GM12864 (cell line): ENCODE results near the gene SCD.
"Not testable (repeated sequence)": the region's sequence is repeated elsewhere in the genome, so short reads cannot be mapped to it uniquely, and the experiment has no call there.

Experiments used
- DNase-seq: peaks from one replicate; pipeline ENCODE4 v3.0.0-alpha.2; 2011; ENCODE audit warnings: low read depth
- H3K4me3 ChIP-seq: 2 replicates; pipeline ENCODE4 v1.5.1; 2011; ENCODE audit warnings: mild to moderate bottlenecking, low read depth, low read length, control low read depth
- TF ChIP-seq, protein P1 (sequence below): IDR thresholded peaks from 2 replicates; pipeline ENCODE4 v1.5.1; 2011; ENCODE audit warnings: low read depth, mild to moderate bottlenecking, moderate library complexity, low read length, control low read depth, inconsistent platforms; ENCODE audit errors: missing control alignments

The SCD gene

GRCh38 chr10:100346765-100347567, at the start of gene SCD:
SCD (plus strand) TSS chr10:100347233; CDS start chr10:100347505, 272 bp downstream.
- H3K4me3 ChIP-seq: peak within 1 kb of the TSS; percentile 94
- TF ChIP-seq, protein P1, sequence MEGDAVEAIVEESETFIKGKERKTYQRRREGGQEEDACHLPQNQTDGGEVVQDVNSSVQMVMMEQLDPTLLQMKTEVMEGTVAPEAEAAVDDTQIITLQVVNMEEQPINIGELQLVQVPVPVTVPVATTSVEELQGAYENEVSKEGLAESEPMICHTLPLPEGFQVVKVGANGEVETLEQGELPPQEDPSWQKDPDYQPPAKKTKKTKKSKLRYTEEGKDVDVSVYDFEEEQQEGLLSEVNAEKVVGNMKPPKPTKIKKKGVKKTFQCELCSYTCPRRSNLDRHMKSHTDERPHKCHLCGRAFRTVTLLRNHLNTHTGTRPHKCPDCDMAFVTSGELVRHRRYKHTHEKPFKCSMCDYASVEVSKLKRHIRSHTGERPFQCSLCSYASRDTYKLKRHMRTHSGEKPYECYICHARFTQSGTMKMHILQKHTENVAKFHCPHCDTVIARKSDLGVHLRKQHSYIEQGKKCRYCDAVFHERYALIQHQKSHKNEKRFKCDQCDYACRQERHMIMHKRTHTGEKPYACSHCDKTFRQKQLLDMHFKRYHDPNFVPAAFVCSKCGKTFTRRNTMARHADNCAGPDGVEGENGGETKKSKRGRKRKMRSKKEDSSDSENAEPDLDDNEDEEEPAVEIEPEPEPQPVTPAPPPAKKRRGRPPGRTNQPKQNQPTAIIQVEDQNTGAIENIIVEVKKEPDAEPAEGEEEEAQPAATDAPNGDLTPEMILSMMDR: no peak
- DNase-seq: peak; percentile 87

GRCh38 chr10:100297242-100297641, 49.8 kb upstream of the SCD start:
- no peak overlapping the region for H3K4me3 ChIP-seq
- TF ChIP-seq, protein P1: no peak
- no peak for DNase-seq

DNA sequence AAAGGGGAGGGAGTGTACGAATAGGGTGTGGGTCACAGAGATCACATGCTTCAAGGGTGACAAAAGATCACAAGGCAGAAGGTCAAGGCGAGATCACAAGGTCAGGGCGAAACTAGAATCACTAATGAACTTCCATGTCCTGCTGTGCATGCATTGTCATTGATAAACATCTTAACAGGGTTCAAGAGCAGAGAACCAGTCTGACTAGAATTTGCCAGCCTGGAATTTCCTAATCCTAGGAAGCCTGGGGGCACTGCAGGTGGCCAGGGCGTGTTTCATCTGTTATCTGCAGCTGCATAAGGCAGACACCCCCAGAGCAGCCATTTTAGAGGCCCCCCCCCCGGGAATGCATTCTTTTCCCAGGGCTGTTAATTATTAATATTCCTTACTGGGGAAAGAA, 45.9 kb upstream of the SCD start:
- H3K4me3 ChIP-seq, DNase-seq: not testable (repeated sequence)

DNA sequence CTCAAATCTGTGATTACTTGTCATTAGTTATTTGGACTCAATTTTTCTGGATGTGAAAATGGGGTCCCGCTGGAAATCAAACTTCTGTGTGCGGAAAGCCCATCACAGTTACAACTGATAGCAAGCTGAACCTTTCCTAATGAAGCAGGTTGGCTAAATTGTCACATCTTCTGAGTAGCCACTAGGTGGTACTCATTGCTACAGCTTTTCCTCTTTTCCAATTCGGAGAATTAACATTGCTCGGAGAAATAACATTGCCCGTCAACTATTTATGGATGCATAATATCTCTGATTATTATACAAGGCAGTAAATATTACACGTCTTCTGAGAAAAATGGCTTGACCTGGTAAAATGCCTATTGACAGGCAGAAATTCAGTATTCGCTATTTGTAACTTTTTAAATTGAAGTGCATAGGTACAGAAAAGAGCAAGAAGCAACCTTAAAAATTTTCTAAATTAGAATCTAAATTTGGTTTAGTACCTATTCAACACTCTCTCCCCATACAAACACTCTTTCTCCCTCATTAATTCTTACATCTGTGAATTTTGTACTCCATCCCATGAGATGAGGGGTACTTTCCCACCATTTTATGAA, 43.2 kb upstream of the SCD start:
- no peak overlapping the region for H3K4me3 ChIP-seq
- TF ChIP-seq, protein P1: peak; percentile 70
- no peak for DNase-seq

DNA sequence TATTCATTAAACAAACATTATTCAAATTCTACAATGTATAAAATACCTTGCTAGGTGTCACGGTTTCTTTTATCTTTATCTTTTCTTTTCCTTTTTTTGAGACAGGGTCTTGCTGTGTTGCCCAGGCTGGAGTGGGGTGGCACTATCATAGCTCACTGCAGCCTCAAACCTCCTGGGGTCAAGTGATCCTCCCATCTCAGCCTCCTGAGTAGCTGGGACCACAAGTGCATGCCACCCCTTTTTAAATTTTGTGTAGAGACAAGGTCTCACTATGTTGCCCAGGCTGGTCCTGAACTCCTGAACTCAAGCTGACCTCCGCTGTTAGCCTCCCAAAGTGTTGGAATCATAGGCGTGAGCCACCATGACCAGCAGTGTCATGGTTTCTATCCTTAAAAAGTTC, 42.6 kb upstream of the SCD start:
- DNase-seq: no peak

DNA sequence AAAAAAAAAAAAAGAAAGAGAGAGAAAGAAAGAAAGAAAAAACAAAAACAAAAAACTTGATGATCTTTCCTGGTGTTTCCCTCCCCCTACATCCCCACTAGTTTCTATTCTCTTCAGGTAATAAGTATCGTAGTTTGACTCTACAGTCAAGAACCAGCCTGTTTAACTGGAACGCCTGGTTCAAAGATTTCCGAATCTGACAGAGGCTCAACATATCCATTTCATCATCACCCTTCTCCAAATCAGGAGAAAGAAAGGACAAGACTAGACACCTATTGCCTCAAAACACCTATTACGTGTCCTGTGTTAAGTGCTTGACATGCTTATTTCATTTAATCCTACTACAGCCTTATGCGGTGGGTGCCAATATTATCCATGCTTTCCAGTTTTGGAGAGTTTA, 40.2 kb upstream of the SCD start:
- no peak for DNase-seq
- TF ChIP-seq, protein P1: no peak

More for the DNA sequence above, 42.6 kb upstream of the SCD start:
- no peak overlapping the region for H3K4me3 ChIP-seq
- TF ChIP-seq, protein P1: no peak

DNA sequence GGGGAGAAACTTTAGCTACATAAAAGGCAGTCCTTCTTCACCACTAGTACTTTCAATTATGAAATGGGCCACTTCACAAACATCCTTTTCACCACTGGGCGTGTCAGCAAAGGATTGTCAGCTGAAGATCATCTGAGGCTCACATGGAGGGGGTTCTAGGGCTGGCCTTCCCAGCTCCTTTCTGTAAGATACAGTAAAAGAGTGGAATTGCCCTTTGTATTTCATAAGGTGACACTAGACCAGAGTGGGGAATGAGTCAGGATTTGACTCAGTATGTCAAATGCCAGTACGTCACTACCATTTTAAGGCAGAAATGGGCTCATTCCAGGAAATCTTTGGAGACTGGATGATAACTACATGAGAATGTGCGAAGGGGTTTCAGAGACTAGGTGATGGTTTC, 39.3 kb upstream of the SCD start:
- no peak overlapping the region for H3K4me3 ChIP-seq
- TF ChIP-seq, protein P1: no peak
- no peak for DNase-seq

More for the DNA sequence above, 40.2 kb upstream of the SCD start:
- H3K4me3 ChIP-seq: no peak overlapping the region
